Measurements from ENCODE around the gene DTNB. TPM values are rescaled to one million over a fixed set of nuclear protein-coding genes. Genes with fewer than 3 reads are reported as not detected.

DTNB gene
- total and polyA plus RNA-seq, 10 of the 15 experiments (the other 5 are each of a cell fraction or from before 2014, with no cell fraction given) = 4.5 to 30.6 (median 11.9) TPM

- Histone ChIP-seq H3K9me3 (replicated peaks; ENCODE audit: control insufficient read depth, insufficient read depth, low read length) (no peaks in the 10 kb centered on the region), H3K27me3 (replicated peaks in 1 of 2; ENCODE audit: control insufficient read depth in 2 of 2, insufficient read depth in 2 of 2, low read length in 1 of 2) (no peaks in the 10 kb centered on the region), H3K79me2 (ENCODE audit: control insufficient read depth, insufficient read depth, low read length) (no peaks in the 10 kb centered on the region), H3K9ac (ENCODE audit: control insufficient read depth, insufficient read depth, low read length) (no peak overlapping the region), H2AFZ (ENCODE audit: control insufficient read depth, low read depth, low read length) (no peak overlapping the region), H3K36me3 (ENCODE audit: control insufficient read depth in 2 of 2, insufficient read depth in 2 of 2, low read length in 1 of 2) (no peaks in the 10 kb centered on the region; a peak in 1 of 4 replicates), H3K4me2 (ENCODE audit: control insufficient read depth, insufficient read depth) (no peak overlapping the region), H4K20me1 (ENCODE audit: control insufficient read depth, insufficient read depth) (no peaks in the 10 kb centered on the region), H3K27ac (ENCODE audit: control insufficient read depth, insufficient read depth) (no peak overlapping the region), H3K4me3 (no peak overlapping the region), H3K4me1 (ENCODE audit: control insufficient read depth, insufficient read depth, low read length) (peaks cover 48% of the 10 kb centered on the region)
- no peak for TF ChIP-seq E4F1 (IDR thresholded peaks at IDR 0.05; ENCODE audit: borderline replicate concordance, partially characterized antibody)
- TF ChIP-seq FOXM1 (IDR thresholded peaks at IDR 0.05; ENCODE audit: low read depth, low read length) = no peak
- TF ChIP-seq TAF1 (IDR thresholded peaks at IDR 0.05; ENCODE audit: borderline replicate concordance, low read depth, low read length) = no peak
- TF ChIP-seq PML (IDR thresholded peaks at IDR 0.05; ENCODE audit: low read length) = no peak
- TF ChIP-seq ASH2L (IDR thresholded peaks at IDR 0.05; ENCODE audit: borderline replicate concordance, low read depth) = no peak
- no peak for TF ChIP-seq FOS (IDR thresholded peaks at IDR 0.05; ENCODE audit: borderline replicate concordance, extremely low read depth, insufficient read length)
- ChIA-PET SMC1A (ENCODE audit: uncharacterized antibody, unreplicated experiment) (interaction anchor here (0.6 to 1.5 kb wide), 4 partner anchors 17 to 925 kb away, joined by 3 to 6 read pairs (median 4); no protein-coding TSS in a partner anchor), RAD21 (ENCODE audit: unreplicated experiment) (interaction anchor here (1.0 kb wide), 1 partner anchor 31 kb away, joined by 4 read pairs; no protein-coding TSS in a partner anchor), POLR2A (interaction anchor here (0.5 to 0.6 kb wide), 5 partner anchors 28 to 302 kb away, joined by 3 to 4 read pairs (median 4); no protein-coding TSS in a partner anchor), CTCF (interaction anchor here (0.7 to 1.6 kb wide), 5 partner anchors 18 to 189 kb away, joined by 3 to 11 read pairs (median 4); no protein-coding TSS in a partner anchor)
- intact Hi-C loops (cut with micrococcal nuclease; ENCODE audit: unreplicated experiment) = no loop called here
- in situ Hi-C loops (cut with MboI) = no loop called here
- no peak for DNase-seq (ENCODE audit: low read depth, low spot score)
- WGBS (ENCODE audit: insufficient coverage, insufficient replicate concordance, low lambda C conversion rate, missing lambda C conversion rate) = 95% methylated on average over 13 of the region's 13 CpGs
- ATAC-seq = no peak
- FAIRE-seq = no peak
- no TSS peak for BruUV-seq (replicated peaks)
These were observed 83.6 kb downstream of the DTNB start for GRCh38 chr2:25589676-25590205.

All from GM12878 (cell line).